ENCODE results near the gene NMRAL1.

- no peak for TF ChIP-seq POU6F1 (CRISPR knock-in tag; IDR thresholded peaks at IDR 0.05; ENCODE audit: borderline replicate concordance, low read depth)
- no peak for TF ChIP-seq TCF4 (CRISPR knock-in tag; IDR thresholded peaks at IDR 0.05; ENCODE audit: borderline replicate concordance)
- no peak for TF ChIP-seq CREB5 (CRISPR knock-in tag; IDR thresholded peaks at IDR 0.05; ENCODE audit: low read depth)
- TF ChIP-seq ARNTL (CRISPR knock-in tag; IDR thresholded peaks at IDR 0.05; ENCODE audit: borderline replicate concordance, low read depth): no peak
- no peak for TF ChIP-seq ZNF565 (CRISPR knock-in tag; conservative IDR thresholded peaks at IDR 0.05; ENCODE audit: low read depth)
- TF ChIP-seq ZFP30 (CRISPR knock-in tag; IDR thresholded peaks at IDR 0.05): no peak
- no peak for TF ChIP-seq RARB (CRISPR knock-in tag; IDR thresholded peaks at IDR 0.05)
- TF ChIP-seq CSRNP3 (CRISPR knock-in tag; IDR thresholded peaks at IDR 0.05): no peak
- TF ChIP-seq PATZ1 (CRISPR knock-in tag; IDR thresholded peaks at IDR 0.05; ENCODE audit: borderline replicate concordance): no peak
- no peak for TF ChIP-seq GLIS3 (CRISPR knock-in tag; IDR thresholded peaks at IDR 0.05)
- TF ChIP-seq ZNF70 (CRISPR knock-in tag; IDR thresholded peaks at IDR 0.05): no peak
- TF ChIP-seq BACH2 (CRISPR knock-in tag; IDR thresholded peaks at IDR 0.05; ENCODE audit: borderline replicate concordance): no peak
Measured at GRCh38 chr16:4505356-4506147, 31.1 kb upstream of the NMRAL1 start.
